Heart left ventricle (tissue), 13 donors: ENCODE results near the gene SNAPIN.

Experiments
- POLR2A ChIP-seq, 2 donors: fragments of 450-650 bp; IDR thresholded peaks; one replicate each; pipeline ENCODE4 v1.6.1; 2017; ENCODE audit warnings: antibody characterized with exemption in 2 of 2, mild to moderate bottlenecking in 2 of 2, moderate library complexity in 2 of 2
- TF ChIP-seq, protein P1 (sequence below), 12 donors: fragments of 200-600 bp; sonication (generic) in 4 of 12; IDR thresholded peaks; one replicate each; pipeline versions ENCODE4 v1.5.0 to v1.8.0; 2018 to 2022; ENCODE audit warnings: antibody characterized with exemption in 12 of 12, mild to moderate bottlenecking in 5 of 12
- donor health status: ischemic (EF 13 %, LVEDD 7.1; RV severe dilation, severe dysfunction).
- donor health status: DM: no; HTN: yes; CAD: no.
- donor health status: DM: no; HTN: no; CAD: no.
- donor health status: ischemic (EF 25% LVEDD 6.9; RV normal size, moderate dysfunction).
- donor health status: ischemic (EF 25% LVEDD 5.7; RV mildly dilated, moderate dysfunction).
- donor health status: ischemic (EF 35%, LVEDD 5.7; RV mildly dilated, moderate dysfunction).
- donor health status: nonischemic (EF 11% LVEDD 7.7; RV severe dilation, severe dysfunction).
- donor health status: DM: yes; HTN: yes; CAD: no.
- donor health status: PGD.
- donor health status: ischemic (EF 29% LVEDD 5.4; RV normal size, mild dysfunction).
- donor health status: nonischemic (EF 23%, LVEDD 6.1; RV moderate dilation, normal function).

DNA sequence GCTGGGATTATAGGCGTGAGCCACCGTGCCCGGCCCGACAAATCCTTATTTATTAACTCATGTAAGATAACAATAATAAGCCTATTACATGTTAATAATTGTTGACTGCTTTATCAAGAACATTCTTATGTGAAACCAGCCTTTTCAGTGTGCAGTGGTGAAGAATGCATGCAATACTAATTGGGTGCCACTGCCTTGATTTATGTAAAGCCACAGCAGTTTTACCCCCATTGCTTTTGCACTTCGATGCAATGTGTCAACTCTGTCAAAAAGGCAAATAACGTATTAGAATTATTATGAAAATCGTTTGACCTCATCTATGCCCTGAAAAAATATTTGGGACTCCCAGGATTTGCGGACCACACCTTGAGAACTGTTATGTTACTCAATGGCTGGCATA lies 38.2 kb downstream of the SNAPIN start:
- TF ChIP-seq, protein P1, sequence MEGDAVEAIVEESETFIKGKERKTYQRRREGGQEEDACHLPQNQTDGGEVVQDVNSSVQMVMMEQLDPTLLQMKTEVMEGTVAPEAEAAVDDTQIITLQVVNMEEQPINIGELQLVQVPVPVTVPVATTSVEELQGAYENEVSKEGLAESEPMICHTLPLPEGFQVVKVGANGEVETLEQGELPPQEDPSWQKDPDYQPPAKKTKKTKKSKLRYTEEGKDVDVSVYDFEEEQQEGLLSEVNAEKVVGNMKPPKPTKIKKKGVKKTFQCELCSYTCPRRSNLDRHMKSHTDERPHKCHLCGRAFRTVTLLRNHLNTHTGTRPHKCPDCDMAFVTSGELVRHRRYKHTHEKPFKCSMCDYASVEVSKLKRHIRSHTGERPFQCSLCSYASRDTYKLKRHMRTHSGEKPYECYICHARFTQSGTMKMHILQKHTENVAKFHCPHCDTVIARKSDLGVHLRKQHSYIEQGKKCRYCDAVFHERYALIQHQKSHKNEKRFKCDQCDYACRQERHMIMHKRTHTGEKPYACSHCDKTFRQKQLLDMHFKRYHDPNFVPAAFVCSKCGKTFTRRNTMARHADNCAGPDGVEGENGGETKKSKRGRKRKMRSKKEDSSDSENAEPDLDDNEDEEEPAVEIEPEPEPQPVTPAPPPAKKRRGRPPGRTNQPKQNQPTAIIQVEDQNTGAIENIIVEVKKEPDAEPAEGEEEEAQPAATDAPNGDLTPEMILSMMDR (IDR thresholded peaks at IDR 0.05) = no peak
- TF ChIP-seq POLR2A (IDR thresholded peaks at IDR 0.05) = no peak
